RPMI8226 (cell line): ENCODE measurements around the gene NAIF1.
A peak's percentile ranks its signal among the peaks of the same experiment; 100 is the strongest.
"Not testable (repeated sequence)": the region's sequence is repeated elsewhere in the genome, so short reads cannot be mapped to it uniquely, and the experiment has no call there.

Experiments
- DNase-seq: peaks from one replicate; pipeline ENCODE4 v3.0.0-alpha.2; 2015

Gene NAIF1

GRCh38 chr9:128024761-128025308, 42.3 kb downstream of the NAIF1 start:
- DNase-seq: no peak

GRCh38 chr9:128023671-128024070, 43.4 kb downstream of the NAIF1 start:
- not testable (repeated sequence) for DNase-seq

GRCh38 chr9:128022886-128023285, 44.2 kb downstream of the NAIF1 start:
- peak; percentile 30 for DNase-seq

GRCh38 chr9:128021098-128021497, 46.0 kb downstream of the NAIF1 start:
- DNase-seq: no peak

GRCh38 chr9:128020692-128021091, 46.4 kb downstream of the NAIF1 start:
- no peak for DNase-seq

- DNase-seq: no peak
These were observed 51.4 kb downstream of the NAIF1 start for GRCh38 chr9:128015696-128016095.
